ENCODE measurements around the gene KRT1.

KRT1 gene

GRCh38 chr12:52680363-52680762 lies at the start of gene KRT1:
Gene KRT1, minus strand, starts transcription at chr12:52680407. Its CDS starts 59 bp downstream, at chr12:52680348.
- Histone ChIP-seq H4K20me1 (ENCODE audit: control insufficient read depth, insufficient read depth, low read depth, low read length) (no peaks in the 10 kb centered on the region), H3K9me2 (replicated peaks; ENCODE audit: control insufficient read depth, low read length) (no peaks in the 10 kb centered on the region), H3K27ac (ENCODE audit: low read depth, low read length) (no peak within 1 kb of the TSS), H3K4me1 (ENCODE audit: control insufficient read depth, low read length) (no peaks in the 10 kb centered on the region), H3K4me3 (ENCODE audit: low read length) (no peak within 1 kb of the TSS), H3F3A (ENCODE audit: control insufficient read depth, insufficient read depth) (no peaks in the 10 kb centered on the region), H3K36me3 (ENCODE audit: control insufficient read depth, low read length) (no peaks in the 10 kb centered on the region), H3K79me2 (ENCODE audit: control insufficient read depth, low read length) (no peaks in the 10 kb centered on the region), H3K4me2 (ENCODE audit: low read length) (no peak within 1 kb of the TSS), H3K9me3 (ENCODE audit: control insufficient read depth, insufficient read depth, low read length) (no peaks in the 10 kb centered on the region), H3K27me3 (ENCODE audit: control insufficient read depth, low read length) (peaks cover 4% of the 10 kb centered on the region)
- no peak for TF ChIP-seq EZH2phosphoT487 (IDR thresholded peaks at IDR 0.05; ENCODE audit: borderline replicate concordance, low read length)
- TF ChIP-seq, protein P1, sequence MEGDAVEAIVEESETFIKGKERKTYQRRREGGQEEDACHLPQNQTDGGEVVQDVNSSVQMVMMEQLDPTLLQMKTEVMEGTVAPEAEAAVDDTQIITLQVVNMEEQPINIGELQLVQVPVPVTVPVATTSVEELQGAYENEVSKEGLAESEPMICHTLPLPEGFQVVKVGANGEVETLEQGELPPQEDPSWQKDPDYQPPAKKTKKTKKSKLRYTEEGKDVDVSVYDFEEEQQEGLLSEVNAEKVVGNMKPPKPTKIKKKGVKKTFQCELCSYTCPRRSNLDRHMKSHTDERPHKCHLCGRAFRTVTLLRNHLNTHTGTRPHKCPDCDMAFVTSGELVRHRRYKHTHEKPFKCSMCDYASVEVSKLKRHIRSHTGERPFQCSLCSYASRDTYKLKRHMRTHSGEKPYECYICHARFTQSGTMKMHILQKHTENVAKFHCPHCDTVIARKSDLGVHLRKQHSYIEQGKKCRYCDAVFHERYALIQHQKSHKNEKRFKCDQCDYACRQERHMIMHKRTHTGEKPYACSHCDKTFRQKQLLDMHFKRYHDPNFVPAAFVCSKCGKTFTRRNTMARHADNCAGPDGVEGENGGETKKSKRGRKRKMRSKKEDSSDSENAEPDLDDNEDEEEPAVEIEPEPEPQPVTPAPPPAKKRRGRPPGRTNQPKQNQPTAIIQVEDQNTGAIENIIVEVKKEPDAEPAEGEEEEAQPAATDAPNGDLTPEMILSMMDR (IDR thresholded peaks at IDR 0.05; ENCODE audit: low read depth, low read length, poor library complexity, severe bottlenecking) = no peak

GRCh38 chr12:52729147-52729546 lies 48.9 kb upstream of the KRT1 start:
- H3K27me3 ChIP-seq (ENCODE audit: control insufficient read depth, low read length) = peaks cover 12% of the 10 kb centered on the region
- TF ChIP-seq, protein P1 (IDR thresholded peaks at IDR 0.05; ENCODE audit: low read depth, low read length, poor library complexity, severe bottlenecking) = no peak
- TF ChIP-seq EZH2phosphoT487 (IDR thresholded peaks at IDR 0.05; ENCODE audit: borderline replicate concordance, low read length) = no peak
- H3K4me2 ChIP-seq (ENCODE audit: low read length) = no peak overlapping the region
- no peak overlapping the region for H3K4me3 ChIP-seq (ENCODE audit: low read length)
- H3K36me3 ChIP-seq (ENCODE audit: control insufficient read depth, low read length) = no peaks in the 10 kb centered on the region
- H3K9me2 ChIP-seq (replicated peaks; ENCODE audit: control insufficient read depth, low read length) = no peaks in the 10 kb centered on the region
- H3K79me2 ChIP-seq (ENCODE audit: control insufficient read depth, low read length) = no peaks in the 10 kb centered on the region
- no peaks in the 10 kb centered on the region for H3K4me1 ChIP-seq (ENCODE audit: control insufficient read depth, low read length)
- H3K9me3 ChIP-seq (ENCODE audit: control insufficient read depth, insufficient read depth, low read length) = no peaks in the 10 kb centered on the region
- no peaks in the 10 kb centered on the region for H4K20me1 ChIP-seq (ENCODE audit: control insufficient read depth, insufficient read depth, low read depth, low read length)
- no peaks in the 10 kb centered on the region for H3F3A ChIP-seq (ENCODE audit: control insufficient read depth, insufficient read depth)
- H3K27ac ChIP-seq (ENCODE audit: low read depth, low read length) = no peak overlapping the region

DNA sequence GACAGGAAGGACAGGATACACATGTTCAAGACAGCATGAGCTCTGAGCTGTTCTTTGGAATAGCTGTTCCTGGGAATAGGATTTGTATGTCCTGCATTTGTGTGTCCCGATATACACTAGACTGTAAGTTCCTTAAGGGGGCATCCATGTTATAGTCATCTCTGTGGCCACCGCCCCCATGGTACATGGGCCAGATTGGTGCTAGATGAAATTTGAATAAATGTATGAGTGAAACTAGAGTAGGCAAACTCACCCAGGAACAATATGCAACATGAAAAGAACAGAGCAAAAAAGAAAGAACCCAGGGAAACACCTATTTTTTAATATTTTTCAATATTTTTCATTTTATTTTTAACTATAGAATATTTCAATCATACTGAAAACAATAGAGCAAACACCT lies 48.2 kb upstream of the KRT1 start:
- TF ChIP-seq, protein P1 (IDR thresholded peaks at IDR 0.05; ENCODE audit: low read depth, low read length, poor library complexity, severe bottlenecking) = no peak
- no peak for TF ChIP-seq EZH2phosphoT487 (IDR thresholded peaks at IDR 0.05; ENCODE audit: borderline replicate concordance, low read length)
- Histone ChIP-seq H3K4me1 (ENCODE audit: control insufficient read depth, low read length) (no peaks in the 10 kb centered on the region), H3K36me3 (ENCODE audit: control insufficient read depth, low read length) (no peaks in the 10 kb centered on the region), H3K27ac (ENCODE audit: low read depth, low read length) (no peak overlapping the region), H3K27me3 (ENCODE audit: control insufficient read depth, low read length) (peaks cover 12% of the 10 kb centered on the region), H3F3A (ENCODE audit: control insufficient read depth, insufficient read depth) (no peaks in the 10 kb centered on the region), H3K4me2 (ENCODE audit: low read length) (no peak overlapping the region), H3K79me2 (ENCODE audit: control insufficient read depth, low read length) (no peaks in the 10 kb centered on the region), H4K20me1 (ENCODE audit: control insufficient read depth, insufficient read depth, low read depth, low read length) (no peaks in the 10 kb centered on the region), H3K9me2 (replicated peaks; ENCODE audit: control insufficient read depth, low read length) (no peaks in the 10 kb centered on the region), H3K4me3 (ENCODE audit: low read length) (no peak overlapping the region), H3K9me3 (ENCODE audit: control insufficient read depth, insufficient read depth, low read length) (no peaks in the 10 kb centered on the region)

Data from DOHH2 (cell line).